Caco-2 (cell line): ENCODE results near the gene GGN. TPM values are rescaled to one million over a fixed set of nuclear protein-coding genes. Genes with fewer than 3 reads are reported as not detected.

Experiments used
- BruUV-seq: library from RNA; stranded (reverse); fragments of 400-500 nt; replicated peaks from 2 replicates; lab custom pipeline; 2021; lab: Mats Ljungman, UMichigan
- CTCF ChIA-PET: fragments of 300-600 bp; sonication (Branson Sonifier 250); formaldehyde crosslinking; loops from one replicate; lab custom pipeline; 2022; ENCODE audit warnings: antibody characterized with exemption; lab: Charles Lee
- POLR2A ChIA-PET: fragments of 300-600 bp; sonication (Branson Sonifier 250); formaldehyde crosslinking; loops from one replicate; lab custom pipeline; 2022; ENCODE audit warnings: antibody characterized with exemption; lab: Charles Lee
- DNase-seq, 2 experiments: peaks; one replicate each; pipeline versions ENCODE4 v3.0.0 to v3.0.0-alpha.2; 2020 to 2022
- H3K27me3 ChIP-seq: replicated peaks from 2 replicates; pipeline ENCODE4 v1.6.0; 2011; ENCODE audit warnings: low read length; ENCODE audit not compliant: control insufficient read depth, insufficient read depth
- H3K36me3 ChIP-seq: 2 replicates; pipeline ENCODE4 v1.5.1; 2011; ENCODE audit warnings: low read length; ENCODE audit not compliant: control insufficient read depth, insufficient read depth
- H3K4me1 ChIP-seq: fragments of 250-450 bp; sonication (Bioruptor Pico); 2 replicates; pipeline ENCODE4 v1.5.1; 2020; ENCODE audit warnings: mild to moderate bottlenecking
- H3K4me3 ChIP-seq: 2 replicates; pipeline ENCODE4 v1.5.1; 2011; ENCODE audit warnings: low read depth, mild to moderate bottlenecking, control low read depth, low read length
- H3K9me3 ChIP-seq: fragments of 250-450 bp; sonication (Bioruptor Pico); 2 replicates; pipeline ENCODE4 v1.5.1; 2020; ENCODE audit warnings: mild to moderate bottlenecking, moderate library complexity
- H3K27ac Mint-ChIP-seq: one replicate; pipeline ENCODE4 v1.8.0; 2022; ENCODE audit warnings: mixed read lengths; ENCODE audit not compliant: unreplicated experiment
- H3K27me3 Mint-ChIP-seq: one replicate; pipeline ENCODE4 v1.8.0; 2022; ENCODE audit warnings: mixed read lengths; ENCODE audit not compliant: insufficient read depth, unreplicated experiment
- H3K36me3 Mint-ChIP-seq: one replicate; pipeline ENCODE4 v1.8.0; 2022; ENCODE audit warnings: mild to moderate bottlenecking, mixed read lengths; ENCODE audit not compliant: insufficient read depth, unreplicated experiment
- H3K4me1 Mint-ChIP-seq: one replicate; pipeline ENCODE4 v1.8.0; 2022; ENCODE audit warnings: low read depth, mixed read lengths; ENCODE audit not compliant: unreplicated experiment
- H3K4me3 Mint-ChIP-seq: one replicate; pipeline ENCODE4 v1.8.0; 2022; ENCODE audit warnings: mild to moderate bottlenecking, moderate library complexity, mixed read lengths; ENCODE audit not compliant: unreplicated experiment
- H3K9me3 Mint-ChIP-seq: one replicate; pipeline ENCODE4 v1.8.0; 2022; ENCODE audit warnings: mixed read lengths; ENCODE audit not compliant: unreplicated experiment
- CTCF ChIP-seq, 2 experiments: fragments of 200-600 bp in 1 of 2; IDR thresholded peaks; 1 replicate in 1 of 2; 2 replicates in 1 of 2; pipeline versions ENCODE4 v1.5.1 to v1.8.0; 2011 to 2022; ENCODE audit warnings: antibody characterized with exemption in 1 of 2, control low read depth in 1 of 2, inconsistent platforms in 1 of 2, low read depth in 1 of 2, low read length in 1 of 2, mild to moderate bottlenecking in 1 of 2, moderate library complexity in 1 of 2; ENCODE audit not compliant: insufficient read depth in 1 of 2, severe bottlenecking in 1 of 2, unreplicated experiment in 1 of 2
- intact Hi-C: fragments of 100-400 bp; cut with micrococcal nuclease; formaldehyde crosslinking; loops from one replicate; pipeline ENCODE4 v1.10.0; 2022; ENCODE audit not compliant: unreplicated experiment
- total RNA-seq: library from RNA; stranded (reverse); gene quantifications from 2 replicates; pipeline ENCODE4 v1.2.3, GENCODE V29; 2022

The GGN gene
- total RNA-seq, 1 experiment from 2014 or later, result 0.79 TPM

GRCh38 chr19:38351865-38352395 is 35.9 kb downstream of the GGN start:
- BruUV-seq, result no TSS peak
- H3K27me3 Mint-ChIP-seq, result peaks cover 6% of the 10 kb centered on the region
- peaks cover 9% of the 10 kb centered on the region for H3K4me1 Mint-ChIP-seq
- H3K9me3 ChIP-seq, result no peaks in the 10 kb centered on the region
- H3K27me3 ChIP-seq, result no peaks in the 10 kb centered on the region
- ChIA-PET CTCF (interaction anchor here (1.2 kb wide), 1 partner anchor 9 kb away, joined by 4 read pairs; no protein-coding TSS in a partner anchor), POLR2A (interaction anchor here (0.7 kb wide), 1 partner anchor 22 kb away, joined by 3 read pairs; the partner anchor contains the start of gene PSMD8)
- intact Hi-C loops, result no loop called here
- no peaks in the 10 kb centered on the region for H3K36me3 ChIP-seq
- no peak for TF ChIP-seq CTCF (IDR thresholded peaks at IDR 0.05; ENCODE audit: insufficient read depth in 1 of 2, low read depth in 1 of 2, low read length in 1 of 2, severe bottlenecking in 1 of 2, unreplicated experiment in 1 of 2)
- peaks cover 5% of the 10 kb centered on the region; the same call in 1 of the 2 replicates for H3K4me1 ChIP-seq
- H3K4me3 Mint-ChIP-seq, result no peak overlapping the region
- no peak overlapping the region for H3K27ac Mint-ChIP-seq
- DNase-seq, result no peak
- no peak overlapping the region for H3K4me3 ChIP-seq
- no peaks in the 10 kb centered on the region for H3K9me3 Mint-ChIP-seq
- peaks cover 16% of the 10 kb centered on the region for H3K36me3 Mint-ChIP-seq

GRCh38 chr19:38350883-38351282 is 37.0 kb downstream of the GGN start:
- H3K9me3 Mint-ChIP-seq, result no peaks in the 10 kb centered on the region
- H3K27ac Mint-ChIP-seq, result no peak overlapping the region
- no peaks in the 10 kb centered on the region for H3K27me3 Mint-ChIP-seq
- no peak overlapping the region for H3K4me3 ChIP-seq
- no peaks in the 10 kb centered on the region for H3K9me3 ChIP-seq
- H3K4me1 ChIP-seq, result peaks cover 1% of the 10 kb centered on the region; the same call in 1 of the 2 replicates
- ChIA-PET CTCF (no interaction called here), POLR2A (no interaction called here)
- H3K4me3 Mint-ChIP-seq, result no peak overlapping the region
- BruUV-seq, result no TSS peak
- no peaks in the 10 kb centered on the region for H3K27me3 ChIP-seq
- TF ChIP-seq CTCF (IDR thresholded peaks at IDR 0.05; ENCODE audit: insufficient read depth in 1 of 2, low read depth in 1 of 2, low read length in 1 of 2, severe bottlenecking in 1 of 2, unreplicated experiment in 1 of 2), result no peak
- H3K4me1 Mint-ChIP-seq, result peaks cover 5% of the 10 kb centered on the region
- H3K36me3 Mint-ChIP-seq, result peaks cover 15% of the 10 kb centered on the region
- intact Hi-C loops, result no loop called here
- DNase-seq, result no peak
- no peaks in the 10 kb centered on the region for H3K36me3 ChIP-seq

GRCh38 chr19:38346837-38347236 is 41.0 kb downstream of the GGN start:
- CTCF ChIA-PET, result no interaction called here
- DNase-seq, result no peak
- POLR2A ChIA-PET, result no interaction called here
- Histone ChIP-seq H3K4me3 (no peak overlapping the region), H3K4me1 (no peaks in the 10 kb centered on the region), H3K9me3 (no peaks in the 10 kb centered on the region), H3K36me3 (no peaks in the 10 kb centered on the region), H3K27me3 (no peaks in the 10 kb centered on the region)
- Mint-ChIP-seq H3K9me3 (no peaks in the 10 kb centered on the region), H3K27me3 (no peaks in the 10 kb centered on the region), H3K4me3 (no peak overlapping the region), H3K36me3 (peaks cover 13% of the 10 kb centered on the region), H3K27ac (no peak overlapping the region), H3K4me1 (peaks cover 5% of the 10 kb centered on the region)
- TF ChIP-seq CTCF (IDR thresholded peaks at IDR 0.05; ENCODE audit: insufficient read depth in 1 of 2, low read depth in 1 of 2, low read length in 1 of 2, severe bottlenecking in 1 of 2, unreplicated experiment in 1 of 2), result no peak
- intact Hi-C loops, result no loop called here
- no TSS peak for BruUV-seq
